ENCODE data around the gene GSTK1. TPM values are rescaled to one million over a fixed set of nuclear protein-coding genes. Genes with fewer than 3 reads are reported as not detected.

GSTK1 gene
- polyA plus RNA-seq, 1 of the 3 experiments (the other 2 are of a cell fraction) = 299 TPM

GRCh38 chr7:143239813-143240212 is 23.4 kb upstream of the GSTK1 start:
- H3K9me3 ChIP-seq = peaks cover 23% of the 10 kb centered on the region
- H3K9ac ChIP-seq = no peak overlapping the region
- H3K27me3 ChIP-seq (ENCODE audit: insufficient read depth) = no peaks in the 10 kb centered on the region
- peak overlapping the region; percentile 8; the same call in 1 of the 2 replicates for H2AFZ ChIP-seq (ENCODE audit: low read depth)
- H3K27ac ChIP-seq (ENCODE audit: low read depth in 2 of 2, low read length in 1 of 2) = peak overlapping the region in 1 of 2 experiments; percentile 42; a peak in 2 of 4 replicates
- no peaks in the 10 kb centered on the region for H3K36me3 ChIP-seq (replicated peaks in 1 of 2; ENCODE audit: control insufficient read depth in 1 of 2, insufficient read depth in 2 of 2, low read length in 1 of 2)
- no peak for DNase-seq
- POLR2A ChIA-PET = interaction anchor here (0.6 kb wide), 2 partner anchors 26 to 79 kb away, joined by 3 read pairs; no protein-coding TSS in a partner anchor
- CTCF ChIA-PET = interaction anchor here (0.7 to 5.5 kb wide), 39 partner anchors 7 to 259 kb away, joined by 3 to 125 read pairs (median 8); partner anchors contain the start of genes EPHA1, GSTK1 and TAS2R40
- H3K4me2 ChIP-seq = peak overlapping the region; percentile 53
- H3K4me1 ChIP-seq (ENCODE audit: control insufficient read depth in 1 of 2, insufficient read depth in 2 of 2, low read depth in 1 of 2, low read length in 1 of 2) = peaks cover 0 to 4% of the 10 kb centered on the region in 2 experiments; a peak in 2 of 4 replicates
- TF ChIP-seq ELF1 (IDR thresholded peaks at IDR 0.05) (no peak), MEF2A (IDR thresholded peaks at IDR 0.05; ENCODE audit: borderline replicate concordance, low read depth) (no peak), EP300 (IDR thresholded peaks at IDR 0.05; ENCODE audit: borderline replicate concordance in 1 of 2, low read depth in 1 of 2, low read length in 1 of 2) (0 out of 4 replicates have a peak, but pooled peaks of 1 of the 2 experiments have one; percentile 7)
- H3K9me2 ChIP-seq = no peaks in the 10 kb centered on the region
- peak overlapping the region; percentile 13 to 18; a peak in 2 of 4 replicates for H3K4me3 ChIP-seq (ENCODE audit: low read depth in 2 of 2, low read length in 1 of 2)
- H4K20me1 ChIP-seq (ENCODE audit: insufficient read depth) = no peaks in the 10 kb centered on the region
- no peaks in the 10 kb centered on the region for H3K79me2 ChIP-seq (ENCODE audit: insufficient read depth)
- peaks cover 6% of the 10 kb centered on the region for H3F3A ChIP-seq (replicated peaks; ENCODE audit: insufficient read depth)

DNA sequence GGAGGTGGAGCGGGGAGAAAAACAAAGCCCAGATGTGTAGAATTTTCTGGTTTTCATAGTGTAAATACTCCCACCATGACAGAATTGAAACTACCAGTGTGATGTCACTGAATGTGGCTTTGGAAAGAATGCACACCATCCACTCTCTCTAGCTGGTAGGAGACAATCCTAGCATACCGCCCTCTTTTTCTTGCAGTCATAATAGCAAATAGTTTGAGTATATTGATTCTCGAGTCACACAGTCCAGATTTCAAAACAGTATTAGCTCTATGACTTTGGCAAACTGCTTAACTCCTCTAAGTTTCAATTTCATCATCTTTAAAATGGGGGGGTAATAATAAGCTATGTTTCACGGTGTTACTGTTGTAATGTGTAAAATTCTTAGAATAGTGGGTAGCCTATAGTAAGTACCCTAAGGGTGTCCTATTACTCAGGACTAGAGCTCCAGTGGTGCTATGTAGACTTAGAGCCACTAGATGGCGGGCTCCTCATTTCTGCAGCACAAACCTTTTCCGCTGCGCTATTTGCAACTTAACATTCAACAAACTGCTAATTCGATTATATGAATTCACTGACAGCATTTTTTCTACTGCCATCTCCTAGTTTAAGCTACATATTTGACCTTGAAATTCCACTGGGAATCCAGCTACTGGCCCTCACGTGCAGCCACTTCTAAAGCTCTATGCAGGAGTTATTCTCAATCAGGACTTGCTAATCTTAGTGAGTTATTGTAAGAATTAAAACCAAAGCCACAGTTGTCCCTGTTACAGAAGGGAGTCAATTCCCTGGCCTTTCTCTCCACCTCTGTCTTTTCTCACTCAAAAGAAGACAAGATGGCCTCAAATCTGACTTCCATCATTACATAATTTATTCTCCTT is 22.7 kb upstream of the GSTK1 start:
- Histone ChIP-seq H3K36me3 (replicated peaks in 1 of 2; ENCODE audit: control insufficient read depth in 1 of 2, insufficient read depth in 2 of 2, low read length in 1 of 2) (no peaks in the 10 kb centered on the region), H3K27ac (ENCODE audit: low read depth in 2 of 2, low read length in 1 of 2) (peak overlapping the region in 1 of 2 experiments; percentile 42; a peak in 2 of 4 replicates), H3K9me3 (peaks cover 17% of the 10 kb centered on the region), H3K27me3 (ENCODE audit: insufficient read depth) (no peaks in the 10 kb centered on the region), H4K20me1 (ENCODE audit: insufficient read depth) (no peaks in the 10 kb centered on the region), H3F3A (replicated peaks; ENCODE audit: insufficient read depth) (peaks cover 6% of the 10 kb centered on the region), H3K4me2 (peak overlapping the region; percentile 53), H3K9ac (peak overlapping the region; percentile 8; the same call in 1 of the 2 replicates), H3K4me3 (ENCODE audit: low read depth in 2 of 2, low read length in 1 of 2) (peak overlapping the region; percentile 13 to 18; a peak in 2 of 4 replicates), H3K4me1 (ENCODE audit: control insufficient read depth in 1 of 2, insufficient read depth in 2 of 2, low read depth in 1 of 2, low read length in 1 of 2) (peaks cover 0 to 7% of the 10 kb centered on the region in 2 experiments; a peak in 2 of 4 replicates), H3K79me2 (ENCODE audit: insufficient read depth) (no peaks in the 10 kb centered on the region), H2AFZ (ENCODE audit: low read depth) (peak overlapping the region; percentile 53), H3K9me2 (no peaks in the 10 kb centered on the region)
- peak; percentile 95 for TF ChIP-seq SMC3 (IDR thresholded peaks at IDR 0.05; ENCODE audit: low read depth, low read length)
- TF ChIP-seq NFIC (IDR thresholded peaks at IDR 0.05; ENCODE audit: borderline replicate concordance) = 0 out of 2 replicates have a peak, but pooled peaks have one; percentile 14
- no peak for TF ChIP-seq USF1 (IDR thresholded peaks at IDR 0.05; ENCODE audit: borderline replicate concordance, low read depth)
- TF ChIP-seq, protein P1, sequence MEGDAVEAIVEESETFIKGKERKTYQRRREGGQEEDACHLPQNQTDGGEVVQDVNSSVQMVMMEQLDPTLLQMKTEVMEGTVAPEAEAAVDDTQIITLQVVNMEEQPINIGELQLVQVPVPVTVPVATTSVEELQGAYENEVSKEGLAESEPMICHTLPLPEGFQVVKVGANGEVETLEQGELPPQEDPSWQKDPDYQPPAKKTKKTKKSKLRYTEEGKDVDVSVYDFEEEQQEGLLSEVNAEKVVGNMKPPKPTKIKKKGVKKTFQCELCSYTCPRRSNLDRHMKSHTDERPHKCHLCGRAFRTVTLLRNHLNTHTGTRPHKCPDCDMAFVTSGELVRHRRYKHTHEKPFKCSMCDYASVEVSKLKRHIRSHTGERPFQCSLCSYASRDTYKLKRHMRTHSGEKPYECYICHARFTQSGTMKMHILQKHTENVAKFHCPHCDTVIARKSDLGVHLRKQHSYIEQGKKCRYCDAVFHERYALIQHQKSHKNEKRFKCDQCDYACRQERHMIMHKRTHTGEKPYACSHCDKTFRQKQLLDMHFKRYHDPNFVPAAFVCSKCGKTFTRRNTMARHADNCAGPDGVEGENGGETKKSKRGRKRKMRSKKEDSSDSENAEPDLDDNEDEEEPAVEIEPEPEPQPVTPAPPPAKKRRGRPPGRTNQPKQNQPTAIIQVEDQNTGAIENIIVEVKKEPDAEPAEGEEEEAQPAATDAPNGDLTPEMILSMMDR (IDR thresholded peaks at IDR 0.05) = peak; percentile 100
- peak; percentile 95 for TF ChIP-seq RAD21 (IDR thresholded peaks at IDR 0.05; ENCODE audit: low read length)
- TF ChIP-seq FOSL2 (IDR thresholded peaks at IDR 0.05; ENCODE audit: borderline replicate concordance, low read depth) = peak; percentile 24; the same call in 1 of the 2 replicates
- WGBS (ENCODE audit: low lambda C conversion rate) = 8% methylated on average over 9 of the region's 9 CpGs
- ChIA-PET CTCF (interaction anchor here (0.6 to 5.5 kb wide), 82 partner anchors 8 to 813 kb away, joined by 3 to 125 read pairs (median 5); partner anchors contain the start of genes CASP2, CLCN1, EPHA1 and GSTK1), POLR2A (no interaction called here)
- DNase-seq = peak; percentile 68
